ENCODE results near the gene TCAP. TPM values are rescaled to one million over a fixed set of nuclear protein-coding genes. Genes with fewer than 3 reads are reported as not detected.
A peak's percentile ranks its signal among the peaks of the same experiment; 100 is the strongest.

TCAP gene
- total RNA-seq, 1 donor from 2014 or later: 2.3 TPM

- no peak for DNase-seq (ENCODE audit: low spot score in 2 of 2, unreplicated experiment in 2 of 2)
- Mint-ChIP-seq H3K27me3 (ENCODE audit: low read depth) (no peaks in the 10 kb centered on the region), H3K27ac (no peak overlapping the region), H3K9me3 (no peaks in the 10 kb centered on the region), H3K4me3 (no peak overlapping the region), H3K36me3 (peaks cover 2% of the 10 kb centered on the region), H3K4me1 (peaks cover 19% of the 10 kb centered on the region)
- TF ChIP-seq CTCF (IDR thresholded peaks at IDR 0.05; ENCODE audit: unreplicated experiment): no peak
Observed at GRCh38 chr17:39650121-39650579, 15.0 kb upstream of the TCAP start.

GRCh38 chr17:39651923-39652586 is 13.1 kb upstream of the TCAP start:
- no peak for DNase-seq (ENCODE audit: low spot score in 2 of 2, unreplicated experiment in 2 of 2)
- Mint-ChIP-seq H3K4me1 (peaks cover 18% of the 10 kb centered on the region), H3K9me3 (no peaks in the 10 kb centered on the region), H3K36me3 (peaks cover 7% of the 10 kb centered on the region), H3K27me3 (ENCODE audit: low read depth) (no peaks in the 10 kb centered on the region), H3K27ac (peak overlapping the region; percentile 77), H3K4me3 (no peak overlapping the region)
- no peak for TF ChIP-seq CTCF (IDR thresholded peaks at IDR 0.05; ENCODE audit: unreplicated experiment)

GRCh38 chr17:39652587-39653315 is 12.4 kb upstream of the TCAP start:
- Mint-ChIP-seq H3K9me3 (no peaks in the 10 kb centered on the region), H3K27ac (peak overlapping the region; percentile 77), H3K27me3 (ENCODE audit: low read depth) (no peaks in the 10 kb centered on the region), H3K4me3 (no peak overlapping the region), H3K4me1 (peaks cover 18% of the 10 kb centered on the region), H3K36me3 (peaks cover 7% of the 10 kb centered on the region)
- DNase-seq (ENCODE audit: low spot score in 2 of 2, unreplicated experiment in 2 of 2): no peak
- no peak for TF ChIP-seq CTCF (IDR thresholded peaks at IDR 0.05; ENCODE audit: unreplicated experiment)

- H3K9me3 Mint-ChIP-seq: no peaks in the 10 kb centered on the region
- peaks cover 9% of the 10 kb centered on the region for H3K36me3 Mint-ChIP-seq
- no peaks in the 10 kb centered on the region for H3K27me3 Mint-ChIP-seq (ENCODE audit: low read depth)
- peaks cover 18% of the 10 kb centered on the region for H3K4me1 Mint-ChIP-seq
- DNase-seq (ENCODE audit: low spot score in 2 of 2, unreplicated experiment in 2 of 2): no peak
- TF ChIP-seq CTCF (IDR thresholded peaks at IDR 0.05; ENCODE audit: unreplicated experiment): no peak
- H3K27ac Mint-ChIP-seq: no peak overlapping the region
- H3K4me3 Mint-ChIP-seq: no peak overlapping the region
Observed at GRCh38 chr17:39653316-39653661, 11.9 kb upstream of the TCAP start.

- H3K36me3 Mint-ChIP-seq: peaks cover 9% of the 10 kb centered on the region
- H3K4me1 Mint-ChIP-seq: peaks cover 18% of the 10 kb centered on the region
- H3K27me3 Mint-ChIP-seq (ENCODE audit: low read depth): no peaks in the 10 kb centered on the region
- peak in 1 of 2 experiments; percentile 60 for DNase-seq (ENCODE audit: low spot score in 2 of 2, unreplicated experiment in 2 of 2)
- H3K4me3 Mint-ChIP-seq: no peak overlapping the region
- no peaks in the 10 kb centered on the region for H3K9me3 Mint-ChIP-seq
- peak; percentile 65 for TF ChIP-seq CTCF (IDR thresholded peaks at IDR 0.05; ENCODE audit: unreplicated experiment)
- no peak overlapping the region for H3K27ac Mint-ChIP-seq
Observed at GRCh38 chr17:39653662-39654331, 11.4 kb upstream of the TCAP start.

Data from mesothelial cell of epicardium (in vitro differentiated cells).